RWPE2 (cell line): ENCODE results near the gene DLG2.

ENCODE experiments used
- ATAC-seq: fragments of 200-7000 bp; cut with Tn5 transposase; 3 replicates; pipeline ENCODE4 v1.9.1; 2021; ENCODE audit warnings: low read depth
- DNase-seq: peaks from one replicate; pipeline ENCODE4 v3.0.0-alpha.2; 2020; ENCODE audit warnings: low spot score
- H3K27ac ChIP-seq: fragments of 450-650 bp; 2 replicates; pipeline ENCODE4 v1.5.1; 2017; ENCODE audit warnings: mild to moderate bottlenecking; ENCODE audit not compliant: poor library complexity, severe bottlenecking
- H3K27me3 ChIP-seq: fragments of 250-450 bp; sonication (Bioruptor Pico); 2 replicates; pipeline ENCODE4 v1.5.1; 2021; ENCODE audit warnings: mild to moderate bottlenecking, moderate library complexity; ENCODE audit not compliant: insufficient read depth, poor library complexity, severe bottlenecking
- H3K36me3 ChIP-seq: fragments of 250-450 bp; sonication (Bioruptor Pico); 2 replicates; pipeline ENCODE4 v1.5.1; 2020; ENCODE audit warnings: low read depth, mild to moderate bottlenecking, moderate library complexity
- H3K4me1 ChIP-seq: fragments of 250-450 bp; sonication (Bioruptor Pico); 2 replicates; pipeline ENCODE4 v1.5.1; 2021; ENCODE audit warnings: mild to moderate bottlenecking, moderate library complexity; ENCODE audit not compliant: insufficient read depth, poor library complexity, severe bottlenecking
- H3K4me3 ChIP-seq: fragments of 250-450 bp; sonication (Bioruptor Pico); 2 replicates; pipeline ENCODE4 v1.5.1; 2021; ENCODE audit warnings: mild to moderate bottlenecking, moderate library complexity; ENCODE audit not compliant: severe bottlenecking
- H3K9me3 ChIP-seq: fragments of 250-450 bp; sonication (Bioruptor Pico); 2 replicates; pipeline ENCODE4 v1.5.1; 2021; ENCODE audit warnings: mild to moderate bottlenecking, moderate library complexity; ENCODE audit not compliant: severe bottlenecking
- TF ChIP-seq, protein P1 (sequence below): fragments of 450-650 bp; IDR thresholded peaks from one replicate; pipeline ENCODE4 v1.5.1; 2017; ENCODE audit warnings: mild to moderate bottlenecking, moderate library complexity; ENCODE audit not compliant: poor library complexity, severe bottlenecking

The DLG2 gene

DNA sequence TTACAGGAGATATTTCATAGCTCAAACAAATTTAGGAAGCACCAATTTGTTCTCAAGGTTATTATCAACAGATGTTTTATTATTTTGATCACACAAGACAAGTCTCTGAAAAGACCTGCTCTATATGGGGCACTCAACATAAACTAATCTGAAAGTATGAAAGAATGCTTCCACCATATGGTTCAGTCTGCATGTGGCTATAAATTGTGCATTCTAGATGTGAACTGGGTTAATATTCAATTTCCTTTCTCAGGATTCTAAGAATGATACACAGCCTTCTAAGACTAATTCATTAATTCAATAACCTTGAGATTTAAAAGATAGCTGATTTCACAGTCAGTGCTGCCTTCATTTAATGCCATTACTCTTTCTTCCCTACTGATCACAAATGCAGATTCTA lies 1489.6 kb downstream of the DLG2 start:
- no peaks in the 10 kb centered on the region for H3K27me3 ChIP-seq
- H3K4me1 ChIP-seq: no peaks in the 10 kb centered on the region
- no peaks in the 10 kb centered on the region for H3K36me3 ChIP-seq
- H3K27ac ChIP-seq: no peak overlapping the region
- H3K9me3 ChIP-seq: no peaks in the 10 kb centered on the region
- DNase-seq: no peak
- TF ChIP-seq, protein P1, sequence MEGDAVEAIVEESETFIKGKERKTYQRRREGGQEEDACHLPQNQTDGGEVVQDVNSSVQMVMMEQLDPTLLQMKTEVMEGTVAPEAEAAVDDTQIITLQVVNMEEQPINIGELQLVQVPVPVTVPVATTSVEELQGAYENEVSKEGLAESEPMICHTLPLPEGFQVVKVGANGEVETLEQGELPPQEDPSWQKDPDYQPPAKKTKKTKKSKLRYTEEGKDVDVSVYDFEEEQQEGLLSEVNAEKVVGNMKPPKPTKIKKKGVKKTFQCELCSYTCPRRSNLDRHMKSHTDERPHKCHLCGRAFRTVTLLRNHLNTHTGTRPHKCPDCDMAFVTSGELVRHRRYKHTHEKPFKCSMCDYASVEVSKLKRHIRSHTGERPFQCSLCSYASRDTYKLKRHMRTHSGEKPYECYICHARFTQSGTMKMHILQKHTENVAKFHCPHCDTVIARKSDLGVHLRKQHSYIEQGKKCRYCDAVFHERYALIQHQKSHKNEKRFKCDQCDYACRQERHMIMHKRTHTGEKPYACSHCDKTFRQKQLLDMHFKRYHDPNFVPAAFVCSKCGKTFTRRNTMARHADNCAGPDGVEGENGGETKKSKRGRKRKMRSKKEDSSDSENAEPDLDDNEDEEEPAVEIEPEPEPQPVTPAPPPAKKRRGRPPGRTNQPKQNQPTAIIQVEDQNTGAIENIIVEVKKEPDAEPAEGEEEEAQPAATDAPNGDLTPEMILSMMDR: no peak
- H3K4me3 ChIP-seq: no peak overlapping the region
- ATAC-seq: no peak

DNA sequence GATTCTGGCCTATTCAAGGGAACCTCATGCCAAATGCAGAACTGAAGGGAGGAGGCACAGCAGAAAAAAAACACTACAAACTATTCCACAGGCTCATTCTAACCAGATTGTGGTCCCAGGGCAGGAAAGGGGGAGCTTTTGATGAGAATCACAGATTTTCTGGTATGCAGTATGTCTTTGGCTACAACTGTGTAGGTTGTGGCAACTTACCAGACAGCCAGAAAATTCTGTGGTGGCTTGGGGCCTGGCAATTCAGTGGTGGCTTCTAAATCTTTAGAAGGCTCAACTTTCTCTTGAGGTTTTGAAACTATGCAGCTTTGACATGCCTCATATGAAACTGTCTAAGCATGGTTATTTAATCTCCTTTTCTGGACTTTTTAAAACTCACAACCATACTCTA lies 1490.2 kb downstream of the DLG2 start:
- H3K4me1 ChIP-seq: no peaks in the 10 kb centered on the region
- H3K36me3 ChIP-seq: no peaks in the 10 kb centered on the region
- DNase-seq (no peak), ATAC-seq (no peak)
- TF ChIP-seq, protein P1: no peak
- no peaks in the 10 kb centered on the region for H3K27me3 ChIP-seq
- no peak overlapping the region for H3K27ac ChIP-seq
- no peak overlapping the region for H3K4me3 ChIP-seq
- H3K9me3 ChIP-seq: no peaks in the 10 kb centered on the region

DNA sequence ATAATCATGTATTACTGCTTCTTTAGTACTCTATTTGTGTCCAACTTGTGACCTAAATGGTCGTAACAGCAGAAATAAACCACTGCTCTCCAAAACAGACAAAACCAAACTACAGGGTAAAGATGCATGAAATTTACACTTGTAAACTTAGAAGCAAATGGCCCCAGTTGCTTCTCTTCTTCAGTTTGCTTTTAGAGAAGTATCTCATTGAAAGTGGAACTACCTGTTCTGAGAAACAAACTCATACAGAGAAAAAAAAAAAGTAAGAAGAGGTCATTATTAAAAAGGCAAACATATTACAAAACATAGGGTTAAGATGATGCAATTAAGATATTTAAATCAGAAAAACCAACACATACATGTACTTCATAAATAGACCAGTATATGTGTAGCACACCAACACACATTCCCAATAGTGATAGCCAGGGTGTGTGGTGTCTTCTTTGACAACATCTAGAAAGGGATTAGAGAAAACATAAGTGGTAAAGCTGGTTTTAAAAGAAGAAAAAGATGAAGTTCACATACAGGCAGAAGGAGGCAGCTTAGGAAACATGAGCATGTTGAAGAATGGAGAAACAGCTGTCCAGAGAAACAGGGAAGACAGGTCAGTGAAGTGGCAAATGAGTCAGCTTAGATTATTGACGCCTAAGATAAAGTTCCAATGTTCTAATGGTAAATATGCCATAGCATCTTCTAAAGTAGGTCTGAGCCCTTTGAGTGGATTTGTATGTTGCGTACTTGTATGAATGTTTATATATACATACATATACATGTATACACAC lies 1496.3 kb downstream of the DLG2 start:
- no peak overlapping the region for H3K27ac ChIP-seq
- no peaks in the 10 kb centered on the region for H3K36me3 ChIP-seq
- no peaks in the 10 kb centered on the region for H3K27me3 ChIP-seq
- ATAC-seq (no peak), DNase-seq (no peak)
- no peaks in the 10 kb centered on the region for H3K4me1 ChIP-seq
- no peaks in the 10 kb centered on the region for H3K9me3 ChIP-seq
- no peak overlapping the region for H3K4me3 ChIP-seq
- TF ChIP-seq, protein P1: no peak

DNA sequence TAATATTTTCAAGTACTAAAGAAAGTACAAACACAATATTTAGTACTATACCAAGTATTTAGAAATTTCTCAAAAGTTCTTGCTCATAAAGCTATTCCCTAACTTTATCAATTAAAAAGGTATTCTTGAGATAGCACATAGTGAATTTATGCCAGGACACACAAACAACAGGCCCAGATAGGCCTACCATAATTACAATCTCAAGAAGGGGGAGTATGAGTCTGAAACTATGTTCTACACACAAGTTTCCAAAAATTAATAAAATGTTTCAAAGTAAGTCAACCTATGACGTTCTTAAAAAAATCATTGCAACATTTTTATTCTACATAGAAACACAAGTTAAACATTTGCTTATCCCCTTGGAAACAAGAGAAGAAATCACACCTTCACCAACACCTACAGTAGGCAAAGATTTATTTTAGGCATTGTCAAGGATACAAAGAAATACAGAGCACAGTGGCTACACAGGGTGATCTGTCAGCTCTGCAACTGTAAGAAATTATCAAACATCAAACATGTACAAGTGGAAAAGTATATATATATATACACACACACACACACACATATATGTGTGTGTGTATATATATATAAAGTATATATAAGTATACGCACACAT lies 1497.1 kb downstream of the DLG2 start:
- no peaks in the 10 kb centered on the region for H3K9me3 ChIP-seq
- H3K36me3 ChIP-seq: no peaks in the 10 kb centered on the region
- H3K27ac ChIP-seq: no peak overlapping the region
- H3K4me3 ChIP-seq: no peak overlapping the region
- H3K4me1 ChIP-seq: no peaks in the 10 kb centered on the region
- no peaks in the 10 kb centered on the region for H3K27me3 ChIP-seq
- ATAC-seq (no peak), DNase-seq (no peak)
- TF ChIP-seq, protein P1: no peak

DNA sequence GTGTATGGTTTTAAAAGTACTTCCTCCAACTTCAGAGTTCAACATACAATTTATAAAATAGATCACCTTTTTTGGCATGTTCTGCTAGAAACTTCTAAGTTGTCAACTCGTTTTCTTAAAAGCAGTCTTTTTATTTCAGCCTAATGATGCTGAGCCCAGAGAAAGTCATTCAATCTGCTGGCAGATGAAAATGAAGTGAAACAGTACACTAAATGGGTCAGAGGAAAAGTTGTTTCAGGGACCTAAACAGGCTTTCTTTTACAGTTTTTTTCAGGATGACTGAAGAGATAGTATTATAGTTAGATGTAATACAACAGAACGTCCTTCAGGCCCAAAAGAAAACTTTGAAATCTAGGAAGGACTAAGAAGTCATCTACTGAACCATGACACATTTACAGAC lies 1498.3 kb downstream of the DLG2 start:
- Histone ChIP-seq H3K36me3 (no peaks in the 10 kb centered on the region), H3K27ac (no peak overlapping the region)

More for the DNA sequence above, 1498.3 kb downstream of the DLG2 start:
- Histone ChIP-seq H3K27me3 (no peaks in the 10 kb centered on the region), H3K4me1 (no peaks in the 10 kb centered on the region), H3K9me3 (no peaks in the 10 kb centered on the region), H3K4me3 (no peak overlapping the region)
- DNase-seq: no peak
- ATAC-seq: no peak
- TF ChIP-seq, protein P1: no peak
